ENCODE results near the gene CDKN2D. TPM values are rescaled to one million over a fixed set of nuclear protein-coding genes. Genes with fewer than 3 reads are reported as not detected.
A peak's percentile ranks its signal among the peaks of the same experiment; 100 is the strongest.
"Not testable (repeated sequence)": the region's sequence is repeated elsewhere in the genome, so short reads cannot be mapped to it uniquely, and the experiment has no call there.

CDKN2D gene
- total RNA-seq, 1 experiment from 2014 or later: 14.5 TPM

GRCh38 chr19:10582091-10582490 lies 13.3 kb upstream of the CDKN2D start:
- no peak for DNase-seq (ENCODE audit: low read depth)

GRCh38 chr19:10580979-10581631 lies 12.3 kb upstream of the CDKN2D start:
- peak; percentile 77 for DNase-seq (ENCODE audit: low read depth)

- no peak for DNase-seq (ENCODE audit: low read depth)
These were observed 9.2 kb upstream of the CDKN2D start for GRCh38 chr19:10577951-10578350.

- DNase-seq (ENCODE audit: low read depth): no peak
These were observed 6.4 kb upstream of the CDKN2D start for GRCh38 chr19:10575011-10575716.

- no peak for DNase-seq (ENCODE audit: low read depth)
These were observed 5.7 kb upstream of the CDKN2D start for GRCh38 chr19:10574462-10574861.

- not testable (repeated sequence) for DNase-seq (ENCODE audit: low read depth)
These were observed 5.0 kb upstream of the CDKN2D start for GRCh38 chr19:10573793-10574192.

GRCh38 chr19:10568062-10568825 lies 535 bp downstream of the CDKN2D start:
- DNase-seq (ENCODE audit: low read depth): peak; percentile 36

GRCh38 chr19:10567656-10568055 lies 1.1 kb downstream of the CDKN2D start:
- DNase-seq (ENCODE audit: low read depth): no peak

GRCh38 chr19:10566658-10567410 lies 1.9 kb downstream of the CDKN2D start:
- no peak for DNase-seq (ENCODE audit: low read depth)

GRCh38 chr19:10566408-10566657 lies 2.4 kb downstream of the CDKN2D start:
- DNase-seq (ENCODE audit: low read depth): no peak

GRCh38 chr19:10565567-10566407 lies 3.0 kb downstream of the CDKN2D start, which contains the start of gene KRI1:
Gene KRI1, minus strand, starts transcription at chr19:10566010. Its CDS starts 11 bp downstream, at chr19:10565999.
- peak; percentile 95 for DNase-seq (ENCODE audit: low read depth)

- peak; percentile 46 for DNase-seq (ENCODE audit: low read depth)
These were observed 3.7 kb downstream of the CDKN2D start for GRCh38 chr19:10565028-10565566.

GRCh38 chr19:10562609-10563008 lies 6.2 kb downstream of the CDKN2D start:
- no peak for DNase-seq (ENCODE audit: low read depth)

- DNase-seq (ENCODE audit: low read depth): no peak
These were observed 8.6 kb downstream of the CDKN2D start for GRCh38 chr19:10560154-10560553.

- no peak for DNase-seq (ENCODE audit: low read depth)
These were observed 11.1 kb downstream of the CDKN2D start for GRCh38 chr19:10557603-10558197.

- no peak for DNase-seq (ENCODE audit: low read depth)
These were observed 13.2 kb downstream of the CDKN2D start for GRCh38 chr19:10555610-10555973.

- DNase-seq (ENCODE audit: low read depth): no peak
These were observed 13.8 kb downstream of the CDKN2D start for GRCh38 chr19:10554760-10555609.

GRCh38 chr19:10553943-10554381 lies 14.8 kb downstream of the CDKN2D start:
- no peak for DNase-seq (ENCODE audit: low read depth)

GRCh38 chr19:10553087-10553667 lies 15.6 kb downstream of the CDKN2D start:
- DNase-seq (ENCODE audit: low read depth): no peak

Measured in HT1080 (cell line).